ENCODE measurements around the gene SACM1L. TPM values are rescaled to one million over a fixed set of nuclear protein-coding genes. Genes with fewer than 3 reads are reported as not detected.

SACM1L gene
- total RNA-seq, 1 experiment from 2014 or later = 31.6 TPM

DNA sequence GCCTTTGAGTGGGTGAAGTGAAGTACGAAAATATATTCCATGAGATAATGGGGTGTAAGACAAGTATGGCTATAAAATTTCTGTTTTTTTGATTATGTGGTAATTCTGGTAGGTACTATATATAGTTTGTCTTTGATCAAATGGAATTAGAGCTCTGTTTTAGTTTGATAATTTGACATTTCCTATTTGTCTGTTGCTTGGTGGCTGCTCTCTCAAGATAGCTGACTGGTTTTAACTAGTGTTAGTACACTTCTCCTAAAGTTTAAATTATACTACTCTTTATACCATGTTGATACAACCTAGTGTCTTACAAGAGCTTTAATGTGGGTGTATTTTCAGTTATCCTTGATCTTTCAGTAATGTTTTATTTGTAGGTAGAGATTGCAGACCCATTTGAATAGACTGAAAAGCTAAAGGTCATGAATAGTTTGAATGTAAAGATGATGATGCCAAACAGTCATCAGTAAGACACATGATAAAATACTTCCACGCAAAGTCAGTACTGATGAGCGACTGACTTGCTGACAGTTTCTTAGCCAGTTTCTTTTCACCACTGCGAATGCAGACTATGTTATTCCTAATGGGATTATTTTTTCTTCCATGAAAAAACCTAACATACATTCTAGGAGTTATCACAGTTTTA, 15.2 kb downstream of the SACM1L start:
- no peaks in the 10 kb centered on the region for H3K4me1 ChIP-seq (ENCODE audit: control insufficient read depth, insufficient read depth, low read length)
- no peak overlapping the region for H3K27ac ChIP-seq (ENCODE audit: low read length)
- in situ Hi-C loops (cut with HindIII; ENCODE audit: low pct_unique_long_range_greater_than_20kb, low sequenced_read_pairs) (no loop called here), intact Hi-C loops (cut with micrococcal nuclease; ENCODE audit: unreplicated experiment) (no loop called here)
- no TSS peak for BruUV-seq (replicated peaks)
- H3K36me3 ChIP-seq (ENCODE audit: control insufficient read depth, insufficient read depth, low read length) = peaks cover 8% of the 10 kb centered on the region
- DNase-seq (ENCODE audit: low read depth, low spot score) = no peak
- H3K4me3 ChIP-seq (ENCODE audit: low read depth in 2 of 2, low read length in 2 of 2) = no peak overlapping the region
- H3K9me3 ChIP-seq (ENCODE audit: control insufficient read depth, insufficient read depth, low read depth, low read length) = no peaks in the 10 kb centered on the region
- no peak for TF ChIP-seq TCF7L2 (IDR thresholded peaks at IDR 0.05; ENCODE audit: low read depth, low read length)
- no peak for TF ChIP-seq POLR2AphosphoS5 (IDR thresholded peaks at IDR 0.05; ENCODE audit: low read depth, low read length)
- TF ChIP-seq, protein P1, sequence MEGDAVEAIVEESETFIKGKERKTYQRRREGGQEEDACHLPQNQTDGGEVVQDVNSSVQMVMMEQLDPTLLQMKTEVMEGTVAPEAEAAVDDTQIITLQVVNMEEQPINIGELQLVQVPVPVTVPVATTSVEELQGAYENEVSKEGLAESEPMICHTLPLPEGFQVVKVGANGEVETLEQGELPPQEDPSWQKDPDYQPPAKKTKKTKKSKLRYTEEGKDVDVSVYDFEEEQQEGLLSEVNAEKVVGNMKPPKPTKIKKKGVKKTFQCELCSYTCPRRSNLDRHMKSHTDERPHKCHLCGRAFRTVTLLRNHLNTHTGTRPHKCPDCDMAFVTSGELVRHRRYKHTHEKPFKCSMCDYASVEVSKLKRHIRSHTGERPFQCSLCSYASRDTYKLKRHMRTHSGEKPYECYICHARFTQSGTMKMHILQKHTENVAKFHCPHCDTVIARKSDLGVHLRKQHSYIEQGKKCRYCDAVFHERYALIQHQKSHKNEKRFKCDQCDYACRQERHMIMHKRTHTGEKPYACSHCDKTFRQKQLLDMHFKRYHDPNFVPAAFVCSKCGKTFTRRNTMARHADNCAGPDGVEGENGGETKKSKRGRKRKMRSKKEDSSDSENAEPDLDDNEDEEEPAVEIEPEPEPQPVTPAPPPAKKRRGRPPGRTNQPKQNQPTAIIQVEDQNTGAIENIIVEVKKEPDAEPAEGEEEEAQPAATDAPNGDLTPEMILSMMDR (IDR thresholded peaks at IDR 0.05) = no peak
- TF ChIP-seq, protein P2, sequence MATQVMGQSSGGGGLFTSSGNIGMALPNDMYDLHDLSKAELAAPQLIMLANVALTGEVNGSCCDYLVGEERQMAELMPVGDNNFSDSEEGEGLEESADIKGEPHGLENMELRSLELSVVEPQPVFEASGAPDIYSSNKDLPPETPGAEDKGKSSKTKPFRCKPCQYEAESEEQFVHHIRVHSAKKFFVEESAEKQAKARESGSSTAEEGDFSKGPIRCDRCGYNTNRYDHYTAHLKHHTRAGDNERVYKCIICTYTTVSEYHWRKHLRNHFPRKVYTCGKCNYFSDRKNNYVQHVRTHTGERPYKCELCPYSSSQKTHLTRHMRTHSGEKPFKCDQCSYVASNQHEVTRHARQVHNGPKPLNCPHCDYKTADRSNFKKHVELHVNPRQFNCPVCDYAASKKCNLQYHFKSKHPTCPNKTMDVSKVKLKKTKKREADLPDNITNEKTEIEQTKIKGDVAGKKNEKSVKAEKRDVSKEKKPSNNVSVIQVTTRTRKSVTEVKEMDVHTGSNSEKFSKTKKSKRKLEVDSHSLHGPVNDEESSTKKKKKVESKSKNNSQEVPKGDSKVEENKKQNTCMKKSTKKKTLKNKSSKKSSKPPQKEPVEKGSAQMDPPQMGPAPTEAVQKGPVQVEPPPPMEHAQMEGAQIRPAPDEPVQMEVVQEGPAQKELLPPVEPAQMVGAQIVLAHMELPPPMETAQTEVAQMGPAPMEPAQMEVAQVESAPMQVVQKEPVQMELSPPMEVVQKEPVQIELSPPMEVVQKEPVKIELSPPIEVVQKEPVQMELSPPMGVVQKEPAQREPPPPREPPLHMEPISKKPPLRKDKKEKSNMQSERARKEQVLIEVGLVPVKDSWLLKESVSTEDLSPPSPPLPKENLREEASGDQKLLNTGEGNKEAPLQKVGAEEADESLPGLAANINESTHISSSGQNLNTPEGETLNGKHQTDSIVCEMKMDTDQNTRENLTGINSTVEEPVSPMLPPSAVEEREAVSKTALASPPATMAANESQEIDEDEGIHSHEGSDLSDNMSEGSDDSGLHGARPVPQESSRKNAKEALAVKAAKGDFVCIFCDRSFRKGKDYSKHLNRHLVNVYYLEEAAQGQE (IDR thresholded peaks at IDR 0.05; ENCODE audit: insufficient read depth in 1 of 2, low read depth in 2 of 2, low read length in 1 of 2) = no peak
- CTCF ChIA-PET = no interaction called here
- no peak for ATAC-seq
- no peaks in the 10 kb centered on the region for H3K27me3 ChIP-seq (ENCODE audit: control insufficient read depth, insufficient read depth, low read length)
- POLR2A ChIA-PET = no interaction called here

DNA sequence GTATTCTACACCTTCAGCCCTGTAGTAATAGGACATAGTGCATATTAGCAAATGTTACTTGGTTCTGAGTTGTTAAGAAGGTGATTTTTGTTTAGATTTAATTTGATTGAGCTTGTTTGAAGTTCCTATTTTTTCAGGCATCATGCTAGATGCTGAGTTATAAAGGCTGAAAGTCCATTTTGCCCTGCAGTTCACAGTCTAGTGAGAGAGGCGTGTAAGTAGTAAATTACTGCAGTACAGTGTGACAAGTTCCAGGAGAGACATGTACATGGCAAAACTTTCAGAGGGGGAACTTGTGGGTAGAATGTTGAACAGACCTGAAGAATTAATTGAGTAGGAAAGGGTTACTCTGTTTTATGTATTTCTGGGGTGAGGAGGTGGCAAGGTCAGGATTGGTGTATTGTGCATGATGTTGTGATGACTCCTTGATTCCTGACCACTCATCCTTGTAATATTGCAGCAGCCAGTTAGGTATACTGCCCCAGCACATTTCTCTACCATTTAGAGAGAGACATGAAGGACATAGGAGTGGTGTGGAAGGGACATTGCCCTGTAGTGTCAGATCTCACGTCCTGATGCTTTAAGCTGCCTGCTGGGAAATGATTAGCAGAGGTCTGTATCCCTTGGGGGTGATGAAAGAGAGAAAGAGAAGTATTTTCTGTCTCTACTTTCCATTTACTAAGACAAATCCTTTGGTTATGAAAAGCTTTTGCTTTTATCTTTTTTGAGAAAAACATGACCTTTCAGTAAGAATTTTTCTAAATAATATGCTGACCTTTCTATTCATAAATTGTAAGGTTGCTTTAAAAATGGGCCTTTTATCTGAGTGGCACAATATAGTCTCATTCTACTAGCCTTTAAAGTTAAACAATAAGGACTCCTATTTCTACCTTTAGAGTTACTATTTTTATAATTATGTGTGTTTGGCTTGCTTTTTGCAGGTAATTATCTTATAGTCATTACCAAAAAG, 16.9 kb downstream of the SACM1L start:
- BruUV-seq (replicated peaks) = no TSS peak
- H3K36me3 ChIP-seq (ENCODE audit: control insufficient read depth, insufficient read depth, low read length) = peaks cover 8% of the 10 kb centered on the region
- ChIA-PET CTCF (no interaction called here), POLR2A (no interaction called here)
- no peak for DNase-seq (ENCODE audit: low read depth, low spot score)
- in situ Hi-C loops (cut with HindIII; ENCODE audit: low pct_unique_long_range_greater_than_20kb, low sequenced_read_pairs) (no loop called here), intact Hi-C loops (cut with micrococcal nuclease; ENCODE audit: unreplicated experiment) (no loop called here)
- H3K4me3 ChIP-seq (ENCODE audit: low read depth in 2 of 2, low read length in 2 of 2) = no peak overlapping the region
- TF ChIP-seq POLR2AphosphoS5 (IDR thresholded peaks at IDR 0.05; ENCODE audit: low read depth, low read length) = no peak
- TF ChIP-seq SIN3A (IDR thresholded peaks at IDR 0.05; ENCODE audit: borderline replicate concordance, insufficient read depth, low read depth, low read length) = no peak
- TF ChIP-seq, protein P2 (IDR thresholded peaks at IDR 0.05; ENCODE audit: insufficient read depth in 1 of 2, low read depth in 2 of 2, low read length in 1 of 2) = no peak
- no peak overlapping the region for H3K27ac ChIP-seq (ENCODE audit: low read length)
- no peaks in the 10 kb centered on the region for H3K27me3 ChIP-seq (ENCODE audit: control insufficient read depth, insufficient read depth, low read length)
- no peaks in the 10 kb centered on the region for H3K4me1 ChIP-seq (ENCODE audit: control insufficient read depth, insufficient read depth, low read length)
- no peaks in the 10 kb centered on the region for H3K9me3 ChIP-seq (ENCODE audit: control insufficient read depth, insufficient read depth, low read depth, low read length)
- no peak for ATAC-seq

Measured in Panc1 (cell line).